ENCODE data around the gene MKS1. TPM values are rescaled to one million over a fixed set of nuclear protein-coding genes. Genes with fewer than 3 reads are reported as not detected.

MKS1 gene
- total and polyA plus RNA-seq, 11 donors: 3.3 to 15.1 (median 6.4) TPM

- Histone ChIP-seq H3K27ac (no peak overlapping the region), H3K9me3 (no peaks in the 10 kb centered on the region), H3K4me1 (peaks cover 4 to 11% (median 6%) of the 10 kb centered on the region in 12 donors), H3K36me3 (no peaks in the 10 kb centered on the region), H3K4me3 (no peak overlapping the region), H3K27me3 (peaks cover 4 to 78% (median 27%) of the 10 kb centered on the region in 9 donors)
- TF ChIP-seq POLR2A (IDR thresholded peaks at IDR 0.05): no peak
- no peak for TF ChIP-seq CTCF (IDR thresholded peaks at IDR 0.05)
- ATAC-seq (no peak), DNase-seq (no peak)
- intact Hi-C loops (cut with DNase I): loop anchor here in 2 of 10 donors (5.0 to 10.0 kb wide), 3 partner anchors 169 to 202 kb away; partner anchors contain the start of gene RNF43 (in 2 of the 2)
- WGBS, 4 donors: 54 to 57% (median 56%) methylated on average over 10 of the region's 10 CpGs
Measured at GRCh38 chr17:58245428-58246103, 26.5 kb upstream of the MKS1 start.

GRCh38 chr17:58244963-58245362, 25.9 kb upstream of the MKS1 start:
- WGBS, 4 donors: 43 to 59% (median 44%) methylated on average over 6 of the region's 6 CpGs
- peaks cover 4 to 78% (median 26%) of the 10 kb centered on the region in 9 donors for H3K27me3 ChIP-seq

GRCh38 chr17:58242171-58242784, 23.2 kb upstream of the MKS1 start:
- ATAC-seq: no peak
- H3K9me3 ChIP-seq: no peaks in the 10 kb centered on the region
- no peak overlapping the region for H3K27ac ChIP-seq
- no peak overlapping the region for H3K4me3 ChIP-seq
- intact Hi-C loops (cut with DNase I): loop anchor here in 1 of 10 donors (10.0 kb wide), 1 partner anchor 173 kb away; the partner anchor contains the start of gene RNF43
- no peaks in the 10 kb centered on the region for H3K36me3 ChIP-seq
- H3K4me1 ChIP-seq: no peaks in the 10 kb centered on the region
- whole genome bisulfite sequencing, 4 donors: 6 to 11% (median 7%) methylated on average over 4 of the region's 4 CpGs
- TF ChIP-seq CTCF (IDR thresholded peaks at IDR 0.05): no peak
- no peak for TF ChIP-seq POLR2A (IDR thresholded peaks at IDR 0.05)
- peaks cover 0 to 70% (median 23%) of the 10 kb centered on the region in 9 donors for H3K27me3 ChIP-seq
- no peak for DNase-seq

More at GRCh38 chr17:58244963-58245362, 25.9 kb upstream of the MKS1 start:
- Histone ChIP-seq H3K36me3 (no peaks in the 10 kb centered on the region), H3K4me3 (no peak overlapping the region), H3K27ac (no peak overlapping the region), H3K4me1 (peaks cover 4 to 11% (median 6%) of the 10 kb centered on the region in 12 donors), H3K9me3 (no peaks in the 10 kb centered on the region)
- no peak for TF ChIP-seq CTCF (IDR thresholded peaks at IDR 0.05)
- TF ChIP-seq POLR2A (IDR thresholded peaks at IDR 0.05): no peak
- ATAC-seq: no peak
- intact Hi-C loops (cut with DNase I): loop anchor here in 2 of 10 donors (5.0 to 10.0 kb wide), 3 partner anchors 170 to 202 kb away; partner anchors contain the start of gene RNF43 (in 2 of the 2)
- no peak for DNase-seq

GRCh38 chr17:58239987-58240386, 20.9 kb upstream of the MKS1 start:
- no peak for DNase-seq
- Histone ChIP-seq H3K27ac (no peak overlapping the region), H3K9me3 (no peaks in the 10 kb centered on the region), H3K36me3 (no peaks in the 10 kb centered on the region), H3K4me3 (no peak overlapping the region), H3K27me3 (peaks cover 0 to 55% (median 19%) of the 10 kb centered on the region in 9 donors), H3K4me1 (no peaks in the 10 kb centered on the region)
- TF ChIP-seq CTCF (IDR thresholded peaks at IDR 0.05) (no peak), POLR2A (IDR thresholded peaks at IDR 0.05) (no peak)
- intact Hi-C loops (cut with DNase I): loop anchor here in 1 of 10 donors (10.0 kb wide), 1 partner anchor 175 kb away; the partner anchor contains the start of gene RNF43
- ATAC-seq: no peak
- 57 to 75% (median 62%) methylated on average over 1 of the region's 1 CpG for WGBS, 4 donors
